ENCODE results near the gene PDGFRB.

The PDGFRB gene

GRCh38 chr5:150129813-150130492 is 25.7 kb downstream of the PDGFRB start:
- H3K27me3 ChIP-seq (ENCODE audit: control insufficient read depth, insufficient read depth, low read length), result peaks cover 28% of the 10 kb centered on the region
- H3K36me3 ChIP-seq (ENCODE audit: control insufficient read depth, insufficient read depth, low read length), result peaks cover 21% of the 10 kb centered on the region; the same call in 1 of the 2 replicates
- H3K9me3 ChIP-seq (ENCODE audit: control insufficient read depth, insufficient read depth, low read depth, low read length), result no peaks in the 10 kb centered on the region
- peaks cover 36% of the 10 kb centered on the region for H3K4me1 ChIP-seq (ENCODE audit: control insufficient read depth, insufficient read depth, low read length)
- H3K9ac ChIP-seq (ENCODE audit: low read length), result peak overlapping the region; percentile 12
- H3K27ac ChIP-seq (ENCODE audit: low read depth, low read length), result no peak overlapping the region
- no peak overlapping the region for H3K4me3 ChIP-seq (ENCODE audit: low read depth, low read length)

GRCh38 chr5:150129454-150129812 is 26.2 kb downstream of the PDGFRB start:
- peaks cover 27% of the 10 kb centered on the region for H3K27me3 ChIP-seq (ENCODE audit: control insufficient read depth, insufficient read depth, low read length)
- H3K4me1 ChIP-seq (ENCODE audit: control insufficient read depth, insufficient read depth, low read length), result peaks cover 36% of the 10 kb centered on the region
- H3K4me3 ChIP-seq (ENCODE audit: low read depth, low read length), result no peak overlapping the region
- no peak overlapping the region for H3K9ac ChIP-seq (ENCODE audit: low read length)
- no peak overlapping the region for H3K27ac ChIP-seq (ENCODE audit: low read depth, low read length)
- no peaks in the 10 kb centered on the region for H3K9me3 ChIP-seq (ENCODE audit: control insufficient read depth, insufficient read depth, low read depth, low read length)
- H3K36me3 ChIP-seq (ENCODE audit: control insufficient read depth, insufficient read depth, low read length), result peaks cover 22% of the 10 kb centered on the region; the same call in 1 of the 2 replicates

GRCh38 chr5:150126921-150127265 is 28.8 kb downstream of the PDGFRB start:
- Histone ChIP-seq H3K36me3 (ENCODE audit: control insufficient read depth, insufficient read depth, low read length) (peaks cover 24% of the 10 kb centered on the region; the same call in 1 of the 2 replicates), H3K4me1 (ENCODE audit: control insufficient read depth, insufficient read depth, low read length) (peaks cover 24% of the 10 kb centered on the region), H3K9ac (ENCODE audit: low read length) (no peak overlapping the region)

GRCh38 chr5:150126199-150126920 is 29.3 kb downstream of the PDGFRB start:
- Histone ChIP-seq H3K4me1 (ENCODE audit: control insufficient read depth, insufficient read depth, low read length) (peaks cover 19% of the 10 kb centered on the region), H3K36me3 (ENCODE audit: control insufficient read depth, insufficient read depth, low read length) (peaks cover 28% of the 10 kb centered on the region; the same call in 1 of the 2 replicates), H3K9ac (ENCODE audit: low read length) (no peak overlapping the region), H3K4me3 (ENCODE audit: low read depth, low read length) (no peak overlapping the region), H3K27ac (ENCODE audit: low read depth, low read length) (no peak overlapping the region), H3K9me3 (ENCODE audit: control insufficient read depth, insufficient read depth, low read depth, low read length) (no peaks in the 10 kb centered on the region), H3K27me3 (ENCODE audit: control insufficient read depth, insufficient read depth, low read length) (peaks cover 9% of the 10 kb centered on the region)

More at GRCh38 chr5:150126921-150127265, 28.8 kb downstream of the PDGFRB start:
- H3K27me3 ChIP-seq (ENCODE audit: control insufficient read depth, insufficient read depth, low read length), result peaks cover 14% of the 10 kb centered on the region
- no peak overlapping the region for H3K4me3 ChIP-seq (ENCODE audit: low read depth, low read length)
- H3K27ac ChIP-seq (ENCODE audit: low read depth, low read length), result no peak overlapping the region
- no peaks in the 10 kb centered on the region for H3K9me3 ChIP-seq (ENCODE audit: control insufficient read depth, insufficient read depth, low read depth, low read length)

GRCh38 chr5:150125334-150125733 is 30.3 kb downstream of the PDGFRB start:
- no peak overlapping the region for H3K9ac ChIP-seq (ENCODE audit: low read length)
- peaks cover 28% of the 10 kb centered on the region; the same call in 1 of the 2 replicates for H3K36me3 ChIP-seq (ENCODE audit: control insufficient read depth, insufficient read depth, low read length)
- no peak overlapping the region for H3K4me3 ChIP-seq (ENCODE audit: low read depth, low read length)
- no peak overlapping the region for H3K27ac ChIP-seq (ENCODE audit: low read depth, low read length)
- H3K9me3 ChIP-seq (ENCODE audit: control insufficient read depth, insufficient read depth, low read depth, low read length), result no peaks in the 10 kb centered on the region
- peaks cover 9% of the 10 kb centered on the region for H3K4me1 ChIP-seq (ENCODE audit: control insufficient read depth, insufficient read depth, low read length)
- peaks cover 6% of the 10 kb centered on the region for H3K27me3 ChIP-seq (ENCODE audit: control insufficient read depth, insufficient read depth, low read length)

GRCh38 chr5:150124596-150124995 is 31.0 kb downstream of the PDGFRB start:
- Histone ChIP-seq H3K9ac (ENCODE audit: low read length) (no peak overlapping the region), H3K4me1 (ENCODE audit: control insufficient read depth, insufficient read depth, low read length) (peaks cover 2% of the 10 kb centered on the region; the same call in 1 of the 2 replicates), H3K36me3 (ENCODE audit: control insufficient read depth, insufficient read depth, low read length) (peaks cover 34% of the 10 kb centered on the region; the same call in 1 of the 2 replicates), H3K27me3 (ENCODE audit: control insufficient read depth, insufficient read depth, low read length) (peaks cover 3% of the 10 kb centered on the region), H3K4me3 (ENCODE audit: low read depth, low read length) (no peak overlapping the region), H3K9me3 (ENCODE audit: control insufficient read depth, insufficient read depth, low read depth, low read length) (no peaks in the 10 kb centered on the region), H3K27ac (ENCODE audit: low read depth, low read length) (no peak overlapping the region)

- H3K36me3 ChIP-seq (ENCODE audit: control insufficient read depth, insufficient read depth, low read length), result peaks cover 30% of the 10 kb centered on the region; the same call in 1 of the 2 replicates
Measured at GRCh38 chr5:150124111-150124557, 31.5 kb downstream of the PDGFRB start.

GRCh38 chr5:150123542-150123941 is 32.1 kb downstream of the PDGFRB start:
- Histone ChIP-seq H3K27ac (ENCODE audit: low read depth, low read length) (no peak overlapping the region), H3K4me3 (ENCODE audit: low read depth, low read length) (no peak overlapping the region), H3K27me3 (ENCODE audit: control insufficient read depth, insufficient read depth, low read length) (no peaks in the 10 kb centered on the region), H3K9me3 (ENCODE audit: control insufficient read depth, insufficient read depth, low read depth, low read length) (no peaks in the 10 kb centered on the region), H3K9ac (ENCODE audit: low read length) (no peak overlapping the region), H3K4me1 (ENCODE audit: control insufficient read depth, insufficient read depth, low read length) (no peaks in the 10 kb centered on the region; the same call in 1 of the 2 replicates), H3K36me3 (ENCODE audit: control insufficient read depth, insufficient read depth, low read length) (peaks cover 26% of the 10 kb centered on the region; the same call in 1 of the 2 replicates)

More at GRCh38 chr5:150124111-150124557, 31.5 kb downstream of the PDGFRB start:
- Histone ChIP-seq H3K9ac (ENCODE audit: low read length) (no peak overlapping the region), H3K27me3 (ENCODE audit: control insufficient read depth, insufficient read depth, low read length) (no peaks in the 10 kb centered on the region), H3K27ac (ENCODE audit: low read depth, low read length) (no peak overlapping the region), H3K4me1 (ENCODE audit: control insufficient read depth, insufficient read depth, low read length) (no peaks in the 10 kb centered on the region; the same call in 1 of the 2 replicates), H3K9me3 (ENCODE audit: control insufficient read depth, insufficient read depth, low read depth, low read length) (no peaks in the 10 kb centered on the region), H3K4me3 (ENCODE audit: low read depth, low read length) (no peak overlapping the region)

- H3K27ac ChIP-seq (ENCODE audit: low read depth, low read length), result no peak overlapping the region
- H3K4me1 ChIP-seq (ENCODE audit: control insufficient read depth, insufficient read depth, low read length), result no peaks in the 10 kb centered on the region
- no peak overlapping the region for H3K4me3 ChIP-seq (ENCODE audit: low read depth, low read length)
- no peaks in the 10 kb centered on the region for H3K9me3 ChIP-seq (ENCODE audit: control insufficient read depth, insufficient read depth, low read depth, low read length)
- H3K27me3 ChIP-seq (ENCODE audit: control insufficient read depth, insufficient read depth, low read length), result no peaks in the 10 kb centered on the region
- peaks cover 26% of the 10 kb centered on the region; the same call in 1 of the 2 replicates for H3K36me3 ChIP-seq (ENCODE audit: control insufficient read depth, insufficient read depth, low read length)
- no peak overlapping the region for H3K9ac ChIP-seq (ENCODE audit: low read length)
Measured at GRCh38 chr5:150122536-150123481, 32.8 kb downstream of the PDGFRB start.

- H3K27ac ChIP-seq (ENCODE audit: low read depth, low read length), result no peak overlapping the region
- H3K9me3 ChIP-seq (ENCODE audit: control insufficient read depth, insufficient read depth, low read depth, low read length), result no peaks in the 10 kb centered on the region
- H3K4me3 ChIP-seq (ENCODE audit: low read depth, low read length), result no peak overlapping the region
- no peaks in the 10 kb centered on the region for H3K4me1 ChIP-seq (ENCODE audit: control insufficient read depth, insufficient read depth, low read length)
- no peaks in the 10 kb centered on the region for H3K27me3 ChIP-seq (ENCODE audit: control insufficient read depth, insufficient read depth, low read length)
- H3K9ac ChIP-seq (ENCODE audit: low read length), result no peak overlapping the region
- peaks cover 26% of the 10 kb centered on the region; the same call in 1 of the 2 replicates for H3K36me3 ChIP-seq (ENCODE audit: control insufficient read depth, insufficient read depth, low read length)
Measured at GRCh38 chr5:150122158-150122510, 33.5 kb downstream of the PDGFRB start.
